Subcutaneous abdominal adipose tissue (tissue), 5 donors: ENCODE measurements around the gene AFDN.
"Not testable (repeated sequence)": the region's sequence is repeated elsewhere in the genome, so short reads cannot be mapped to it uniquely, and the experiment has no call there.

Source experiments
- H3K27ac ChIP-seq: one replicate; pipeline ENCODE4 v1.7.0; 2013; ENCODE audit warnings: low read depth, mild to moderate bottlenecking, inconsistent platforms, low read length, moderate library complexity
- H3K27me3 ChIP-seq, 5 donors: one replicate each; pipeline ENCODE4 v1.7.0; 2013; ENCODE audit warnings: low read length in 5 of 5, inconsistent platforms in 1 of 5; ENCODE audit not compliant: control insufficient read depth in 5 of 5, insufficient read depth in 4 of 5
- H3K36me3 ChIP-seq, 5 donors: one replicate each; pipeline ENCODE4 v1.7.0; 2013; ENCODE audit warnings: low read length in 5 of 5; ENCODE audit not compliant: control insufficient read depth in 5 of 5, insufficient read depth in 5 of 5
- H3K4me1 ChIP-seq, 5 donors: one replicate each; pipeline ENCODE4 v1.7.0; 2013; ENCODE audit warnings: low read length in 5 of 5, mild to moderate bottlenecking in 3 of 5, moderate library complexity in 1 of 5; ENCODE audit not compliant: control insufficient read depth in 5 of 5, insufficient read depth in 5 of 5
- H3K4me3 ChIP-seq, 5 donors: one replicate each; pipeline ENCODE4 v1.7.0; 2013; ENCODE audit warnings: low read length in 5 of 5, low read depth in 1 of 5
- H3K9ac ChIP-seq, 5 donors: one replicate each; pipeline ENCODE4 v1.7.0; 2013; ENCODE audit warnings: low read length in 5 of 5, mild to moderate bottlenecking in 4 of 5, moderate library complexity in 3 of 5
- H3K9me3 ChIP-seq, 5 donors: one replicate each; pipeline ENCODE4 v1.7.0; 2013; ENCODE audit warnings: low read length in 5 of 5; ENCODE audit not compliant: control insufficient read depth in 5 of 5
- donor health status: healthy.
- donor health status: healthy.
- donor health status: healthy.
- donor health status: healthy.
- donor health status: healthy.

The AFDN gene

GRCh38 chr6:168000198-168001028, 173.7 kb downstream of the AFDN start:
- H3K9ac ChIP-seq, result no peak overlapping the region

GRCh38 chr6:168001029-168001332, 174.3 kb downstream of the AFDN start:
- no peak overlapping the region for H3K9ac ChIP-seq
- peaks cover 0 to 23% (median 0%) of the 10 kb centered on the region in 5 donors for H3K4me1 ChIP-seq
- no peaks in the 10 kb centered on the region for H3K9me3 ChIP-seq
- peaks cover 0 to 5% (median 2%) of the 10 kb centered on the region in 5 donors for H3K27me3 ChIP-seq
- no peaks in the 10 kb centered on the region for H3K36me3 ChIP-seq
- H3K27ac ChIP-seq, result no peak overlapping the region
- H3K4me3 ChIP-seq, result no peak overlapping the region

More at GRCh38 chr6:168000198-168001028, 173.7 kb downstream of the AFDN start:
- H3K4me1 ChIP-seq, result peaks cover 0 to 23% (median 0%) of the 10 kb centered on the region in 5 donors
- H3K4me3 ChIP-seq, result no peak overlapping the region
- no peaks in the 10 kb centered on the region for H3K9me3 ChIP-seq
- peaks cover 0 to 5% (median 2%) of the 10 kb centered on the region in 5 donors for H3K27me3 ChIP-seq
- no peaks in the 10 kb centered on the region for H3K36me3 ChIP-seq
- no peak overlapping the region for H3K27ac ChIP-seq

- H3K36me3 ChIP-seq, H3K9ac ChIP-seq, H3K9me3 ChIP-seq, H3K4me3 ChIP-seq, H3K27ac ChIP-seq, H3K27me3 ChIP-seq: not testable (repeated sequence)
- H3K4me1 ChIP-seq, result peaks cover 0 to 23% (median 0%) of the 10 kb centered on the region in 5 donors
Measured at GRCh38 chr6:168001514-168001913, 174.8 kb downstream of the AFDN start.

- Histone ChIP-seq H3K27ac (no peak overlapping the region), H3K36me3 (no peaks in the 10 kb centered on the region), H3K4me1 (peaks cover 0 to 28% (median 0%) of the 10 kb centered on the region in 5 donors), H3K9ac (no peak overlapping the region), H3K27me3 (peaks cover 0 to 5% (median 0%) of the 10 kb centered on the region in 5 donors), H3K4me3 (no peak overlapping the region), H3K9me3 (no peaks in the 10 kb centered on the region)
Measured at GRCh38 chr6:168002804-168003203, 176.1 kb downstream of the AFDN start.

- no peak overlapping the region for H3K9ac ChIP-seq
- peak overlapping the region; percentile 26 for H3K27ac ChIP-seq
- peaks cover 0 to 2% (median 0%) of the 10 kb centered on the region in 5 donors for H3K9me3 ChIP-seq
- peaks cover 0 to 28% (median 0%) of the 10 kb centered on the region in 5 donors for H3K4me1 ChIP-seq
- no peak overlapping the region for H3K4me3 ChIP-seq
- H3K36me3 ChIP-seq, result no peaks in the 10 kb centered on the region
- H3K27me3 ChIP-seq, result peaks cover 0 to 5% (median 0%) of the 10 kb centered on the region in 5 donors
Measured at GRCh38 chr6:168004023-168004422, 177.3 kb downstream of the AFDN start.

GRCh38 chr6:168004945-168005344, 178.2 kb downstream of the AFDN start:
- no peak overlapping the region for H3K9ac ChIP-seq
- no peak overlapping the region for H3K4me3 ChIP-seq
- peaks cover 0 to 5% (median 0%) of the 10 kb centered on the region in 5 donors for H3K27me3 ChIP-seq
- peaks cover 0 to 2% (median 0%) of the 10 kb centered on the region in 5 donors for H3K9me3 ChIP-seq
- no peak overlapping the region for H3K27ac ChIP-seq
- no peaks in the 10 kb centered on the region for H3K36me3 ChIP-seq
- H3K4me1 ChIP-seq, result peaks cover 0 to 28% (median 0%) of the 10 kb centered on the region in 5 donors

- H3K27me3 ChIP-seq, result peaks cover 0 to 2% (median 0%) of the 10 kb centered on the region in 5 donors
- H3K4me3 ChIP-seq, result no peak overlapping the region
- H3K27ac ChIP-seq, result no peak overlapping the region
- no peaks in the 10 kb centered on the region for H3K36me3 ChIP-seq
- H3K9ac ChIP-seq, result no peak overlapping the region
- H3K4me1 ChIP-seq, result peaks cover 0 to 28% (median 0%) of the 10 kb centered on the region in 5 donors
- peaks cover 0 to 7% (median 3%) of the 10 kb centered on the region in 5 donors for H3K9me3 ChIP-seq
Measured at GRCh38 chr6:168005796-168006195, 179.1 kb downstream of the AFDN start.

- Histone ChIP-seq H3K9ac (no peak overlapping the region), H3K27ac (no peak overlapping the region), H3K9me3 (peaks cover 2 to 20% (median 15%) of the 10 kb centered on the region in 5 donors), H3K4me3 (no peak overlapping the region), H3K4me1 (peaks cover 0 to 27% (median 0%) of the 10 kb centered on the region in 5 donors), H3K36me3 (no peaks in the 10 kb centered on the region), H3K27me3 (no peaks in the 10 kb centered on the region)
Measured at GRCh38 chr6:168007592-168008338, 181.1 kb downstream of the AFDN start.

GRCh38 chr6:168009331-168009730, 182.6 kb downstream of the AFDN start:
- Histone ChIP-seq H3K36me3 (no peaks in the 10 kb centered on the region), H3K9ac (no peak overlapping the region), H3K27ac (no peak overlapping the region), H3K9me3 (peaks cover 2 to 20% (median 15%) of the 10 kb centered on the region in 5 donors), H3K4me1 (peaks cover 0 to 24% (median 0%) of the 10 kb centered on the region in 5 donors), H3K27me3 (no peaks in the 10 kb centered on the region), H3K4me3 (no peak overlapping the region)

- Histone ChIP-seq H3K27me3 (no peaks in the 10 kb centered on the region), H3K27ac (no peak overlapping the region), H3K4me1 (peaks cover 0 to 26% (median 0%) of the 10 kb centered on the region in 5 donors), H3K9me3 (peaks cover 2 to 20% (median 15%) of the 10 kb centered on the region in 5 donors), H3K4me3 (no peak overlapping the region), H3K36me3 (no peaks in the 10 kb centered on the region), H3K9ac (no peak overlapping the region)
Measured at GRCh38 chr6:168011291-168011690, 184.6 kb downstream of the AFDN start.
